Measurements from ENCODE around the gene IPO13.

Gene IPO13

GRCh38 chr1:43935711-43936427 lies 10.9 kb upstream of the IPO13 start:
- H3K9ac ChIP-seq (ENCODE audit: low read length) = no peak overlapping the region
- H2AFZ ChIP-seq (ENCODE audit: low read length) = no peak overlapping the region
- H3K4me1 ChIP-seq (ENCODE audit: low read length) = peaks cover 5% of the 10 kb centered on the region
- H3K9me3 ChIP-seq (replicated peaks; ENCODE audit: insufficient read depth, low read length) = no peaks in the 10 kb centered on the region
- H3K36me3 ChIP-seq (replicated peaks; ENCODE audit: insufficient read depth, low read length) = no peaks in the 10 kb centered on the region
- H3K9me2 ChIP-seq (replicated peaks; ENCODE audit: insufficient read depth, low read length) = no peaks in the 10 kb centered on the region
- no peaks in the 10 kb centered on the region for H3F3A ChIP-seq (ENCODE audit: insufficient read depth, low read length)
- no peak overlapping the region for H3K27ac ChIP-seq (ENCODE audit: low read length)
- no peak overlapping the region for H3K4me3 ChIP-seq (ENCODE audit: low read length)
- no peak for DNase-seq
- H3K4me2 ChIP-seq (ENCODE audit: low read depth, low read length) = no peak overlapping the region
- no peaks in the 10 kb centered on the region for H3K79me2 ChIP-seq (ENCODE audit: low read length)
- H3K27me3 ChIP-seq (replicated peaks; ENCODE audit: insufficient read depth, low read length) = no peaks in the 10 kb centered on the region
- no peaks in the 10 kb centered on the region for H4K20me1 ChIP-seq (ENCODE audit: insufficient read depth, low read length)
- TF ChIP-seq, protein P1, sequence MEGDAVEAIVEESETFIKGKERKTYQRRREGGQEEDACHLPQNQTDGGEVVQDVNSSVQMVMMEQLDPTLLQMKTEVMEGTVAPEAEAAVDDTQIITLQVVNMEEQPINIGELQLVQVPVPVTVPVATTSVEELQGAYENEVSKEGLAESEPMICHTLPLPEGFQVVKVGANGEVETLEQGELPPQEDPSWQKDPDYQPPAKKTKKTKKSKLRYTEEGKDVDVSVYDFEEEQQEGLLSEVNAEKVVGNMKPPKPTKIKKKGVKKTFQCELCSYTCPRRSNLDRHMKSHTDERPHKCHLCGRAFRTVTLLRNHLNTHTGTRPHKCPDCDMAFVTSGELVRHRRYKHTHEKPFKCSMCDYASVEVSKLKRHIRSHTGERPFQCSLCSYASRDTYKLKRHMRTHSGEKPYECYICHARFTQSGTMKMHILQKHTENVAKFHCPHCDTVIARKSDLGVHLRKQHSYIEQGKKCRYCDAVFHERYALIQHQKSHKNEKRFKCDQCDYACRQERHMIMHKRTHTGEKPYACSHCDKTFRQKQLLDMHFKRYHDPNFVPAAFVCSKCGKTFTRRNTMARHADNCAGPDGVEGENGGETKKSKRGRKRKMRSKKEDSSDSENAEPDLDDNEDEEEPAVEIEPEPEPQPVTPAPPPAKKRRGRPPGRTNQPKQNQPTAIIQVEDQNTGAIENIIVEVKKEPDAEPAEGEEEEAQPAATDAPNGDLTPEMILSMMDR (IDR thresholded peaks at IDR 0.05; ENCODE audit: low read length) = no peak
- TF ChIP-seq EZH2phosphoT487 (IDR thresholded peaks at IDR 0.05; ENCODE audit: low read length) (no peak), EZH2 (optimal IDR thresholded peaks at IDR 0.05; ENCODE audit: low read depth, low read length) (no peak)

DNA sequence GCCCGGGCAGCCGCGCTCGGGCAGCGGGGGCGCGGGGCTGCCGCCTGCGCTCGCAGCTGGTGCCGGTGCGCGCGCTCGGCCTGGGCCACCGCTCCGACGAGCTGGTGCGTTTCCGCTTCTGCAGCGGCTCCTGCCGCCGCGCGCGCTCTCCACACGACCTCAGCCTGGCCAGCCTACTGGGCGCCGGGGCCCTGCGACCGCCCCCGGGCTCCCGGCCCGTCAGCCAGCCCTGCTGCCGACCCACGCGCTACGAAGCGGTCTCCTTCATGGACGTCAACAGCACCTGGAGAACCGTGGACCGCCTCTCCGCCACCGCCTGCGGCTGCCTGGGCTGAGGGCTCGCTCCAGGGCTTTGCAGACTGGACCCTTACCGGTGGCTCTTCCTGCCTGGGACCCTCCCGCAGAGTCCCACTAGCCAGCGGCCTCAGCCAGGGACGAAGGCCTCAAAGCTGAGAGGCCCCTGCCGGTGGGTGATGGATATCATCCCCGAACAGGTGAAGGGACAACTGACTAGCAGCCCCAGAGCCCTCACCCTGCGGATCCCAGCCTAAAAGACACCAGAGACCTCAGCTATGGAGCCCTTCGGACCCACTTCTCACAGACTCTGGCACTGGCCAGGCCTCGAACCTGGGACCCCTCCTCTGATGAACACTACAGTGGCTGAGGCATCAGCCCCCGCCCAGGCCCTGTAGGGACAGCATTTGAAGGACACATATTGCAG lies 10.2 kb upstream of the IPO13 start:
- Histone ChIP-seq H4K20me1 (ENCODE audit: insufficient read depth, low read length) (no peaks in the 10 kb centered on the region), H3K9me3 (replicated peaks; ENCODE audit: insufficient read depth, low read length) (no peaks in the 10 kb centered on the region), H3K4me2 (ENCODE audit: low read depth, low read length) (no peak overlapping the region), H2AFZ (ENCODE audit: low read length) (no peak overlapping the region), H3K4me3 (ENCODE audit: low read length) (no peak overlapping the region), H3K9me2 (replicated peaks; ENCODE audit: insufficient read depth, low read length) (no peaks in the 10 kb centered on the region), H3K9ac (ENCODE audit: low read length) (no peak overlapping the region), H3K27me3 (replicated peaks; ENCODE audit: insufficient read depth, low read length) (no peaks in the 10 kb centered on the region), H3K4me1 (ENCODE audit: low read length) (peaks cover 5% of the 10 kb centered on the region), H3K36me3 (replicated peaks; ENCODE audit: insufficient read depth, low read length) (no peaks in the 10 kb centered on the region), H3K79me2 (ENCODE audit: low read length) (no peaks in the 10 kb centered on the region), H3K27ac (ENCODE audit: low read length) (no peak overlapping the region), H3F3A (ENCODE audit: insufficient read depth, low read length) (no peaks in the 10 kb centered on the region)
- TF ChIP-seq EZH2 (optimal IDR thresholded peaks at IDR 0.05; ENCODE audit: low read depth, low read length) (no peak), EZH2phosphoT487 (IDR thresholded peaks at IDR 0.05; ENCODE audit: low read length) (no peak)
- TF ChIP-seq, protein P1 (IDR thresholded peaks at IDR 0.05; ENCODE audit: low read length) = no peak
- DNase-seq = no peak

DNA sequence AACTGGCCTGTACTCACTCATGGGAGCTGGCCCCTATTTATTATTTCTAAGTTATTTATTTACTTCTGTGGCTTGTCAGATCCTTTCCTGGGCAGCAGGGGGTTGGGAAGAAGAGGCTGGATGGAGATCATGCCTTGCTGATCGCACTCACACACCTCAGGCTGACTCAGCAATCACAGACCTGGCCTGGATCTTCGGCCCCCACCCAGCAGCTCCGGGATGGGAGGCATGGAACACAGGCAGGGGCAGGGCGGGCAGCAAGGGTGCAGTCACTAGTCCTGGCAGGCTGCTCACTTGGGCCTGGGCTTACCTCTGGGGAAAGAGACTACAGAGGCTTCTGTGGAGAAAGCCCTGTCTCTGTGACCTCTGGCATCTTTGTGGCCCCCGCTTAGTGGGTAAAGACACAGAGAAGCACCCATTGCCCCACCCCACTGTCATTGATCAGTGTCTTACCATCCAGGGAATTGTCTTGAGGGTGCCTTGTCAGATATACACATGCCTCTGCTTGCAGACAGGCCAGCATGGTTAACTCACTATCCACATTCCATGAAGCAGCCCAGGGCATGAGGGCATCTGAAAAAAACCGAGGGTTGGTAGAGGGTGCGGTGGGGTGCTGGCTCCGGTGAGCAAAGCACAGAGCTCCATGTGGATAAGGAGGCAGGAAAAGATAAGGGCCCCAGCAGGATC lies 9.4 kb upstream of the IPO13 start:
- no peaks in the 10 kb centered on the region for H3K36me3 ChIP-seq (replicated peaks; ENCODE audit: insufficient read depth, low read length)
- H3K27ac ChIP-seq (ENCODE audit: low read length) = no peak overlapping the region
- no peaks in the 10 kb centered on the region for H3K27me3 ChIP-seq (replicated peaks; ENCODE audit: insufficient read depth, low read length)
- no peak overlapping the region for H3K4me2 ChIP-seq (ENCODE audit: low read depth, low read length)
- no peaks in the 10 kb centered on the region for H4K20me1 ChIP-seq (ENCODE audit: insufficient read depth, low read length)
- DNase-seq = no peak
- H3F3A ChIP-seq (ENCODE audit: insufficient read depth, low read length) = no peaks in the 10 kb centered on the region
- H3K79me2 ChIP-seq (ENCODE audit: low read length) = no peaks in the 10 kb centered on the region
- H3K9me3 ChIP-seq (replicated peaks; ENCODE audit: insufficient read depth, low read length) = no peaks in the 10 kb centered on the region
- no peak overlapping the region for H3K9ac ChIP-seq (ENCODE audit: low read length)
- H2AFZ ChIP-seq (ENCODE audit: low read length) = no peak overlapping the region
- no peak overlapping the region for H3K4me3 ChIP-seq (ENCODE audit: low read length)
- TF ChIP-seq EZH2phosphoT487 (IDR thresholded peaks at IDR 0.05; ENCODE audit: low read length) (no peak), EZH2 (optimal IDR thresholded peaks at IDR 0.05; ENCODE audit: low read depth, low read length) (no peak)
- TF ChIP-seq, protein P1 (IDR thresholded peaks at IDR 0.05; ENCODE audit: low read length) = no peak
- H3K4me1 ChIP-seq (ENCODE audit: low read length) = peaks cover 5% of the 10 kb centered on the region
- no peaks in the 10 kb centered on the region for H3K9me2 ChIP-seq (replicated peaks; ENCODE audit: insufficient read depth, low read length)

All from MM.1S (cell line).